ENCODE results near the gene ITGB4. TPM values are rescaled to one million over a fixed set of nuclear protein-coding genes. Genes with fewer than 3 reads are reported as not detected.
A peak's percentile ranks its signal among the peaks of the same experiment; 100 is the strongest.

Gene ITGB4
- polyA plus RNA-seq, 1 of the 3 experiments (the other 2 are of a cell fraction), result 7.0 TPM

DNA sequence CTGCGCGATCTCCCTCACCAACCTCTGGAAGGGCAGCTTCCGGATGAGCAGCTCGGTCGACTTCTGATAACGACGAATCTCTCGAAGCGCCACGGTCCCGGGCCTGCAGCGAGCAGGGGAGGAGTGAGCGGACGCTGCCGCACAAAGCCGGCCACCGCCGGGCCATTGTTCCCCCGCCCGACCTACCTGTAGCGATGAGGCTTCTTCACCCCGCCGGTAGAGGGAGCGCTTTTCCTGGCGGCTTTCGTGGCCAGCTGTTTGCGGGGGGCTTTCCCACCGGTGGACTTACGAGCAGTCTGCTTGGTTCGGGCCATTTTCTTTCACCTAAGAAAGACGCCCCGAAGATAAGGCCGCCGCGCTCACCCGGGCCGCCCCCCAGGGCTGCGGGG, 57.6 kb downstream of the ITGB4 start:
- Histone ChIP-seq H3K4me3 (ENCODE audit: low read depth in 2 of 2, low read length in 1 of 2) (peak overlapping the region; percentile 90 to 94), H3K79me2 (ENCODE audit: insufficient read depth) (peaks cover 32% of the 10 kb centered on the region), H4K20me1 (ENCODE audit: insufficient read depth) (peaks cover 55% of the 10 kb centered on the region), H3K4me1 (ENCODE audit: control insufficient read depth in 1 of 2, insufficient read depth in 2 of 2, low read depth in 1 of 2, low read length in 1 of 2) (peaks cover 14 to 21% of the 10 kb centered on the region in 2 experiments), H3K9me3 (no peaks in the 10 kb centered on the region), H3F3A (replicated peaks; ENCODE audit: insufficient read depth) (peaks cover 60% of the 10 kb centered on the region), H3K4me2 (peak overlapping the region; percentile 82), H2AFZ (ENCODE audit: low read depth) (no peak overlapping the region), H3K36me3 (replicated peaks in 1 of 2; ENCODE audit: control insufficient read depth in 1 of 2, insufficient read depth in 2 of 2, low read length in 1 of 2) (peaks cover 27 to 31% of the 10 kb centered on the region in 2 experiments), H3K9me2 (no peaks in the 10 kb centered on the region), H3K27me3 (ENCODE audit: insufficient read depth) (no peaks in the 10 kb centered on the region), H3K27ac (ENCODE audit: low read depth in 2 of 2, low read length in 1 of 2) (peak overlapping the region; percentile 97), H3K9ac (peak overlapping the region; percentile 97)
- TF ChIP-seq RAD21 (IDR thresholded peaks at IDR 0.05; ENCODE audit: low read length) (no peak), PBX3 (IDR thresholded peaks at IDR 0.05) (peak; percentile 7; the same call in 1 of the 2 replicates), MEF2A (IDR thresholded peaks at IDR 0.05; ENCODE audit: borderline replicate concordance, low read depth) (no peak), POLR2AphosphoS5 (IDR thresholded peaks at IDR 0.05; ENCODE audit: low read depth, low read length) (peak; percentile 5; the same call in 1 of the 2 replicates), CTCF (IDR thresholded peaks at IDR 0.05) (peak; percentile 72), TAF1 (IDR thresholded peaks at IDR 0.05; ENCODE audit: borderline replicate concordance, low read depth, low read length) (no peak), SIN3A (IDR thresholded peaks at IDR 0.05; ENCODE audit: borderline replicate concordance, low read depth, low read length) (no peak; the same call in 1 of the 2 replicates), TEAD4 (IDR thresholded peaks at IDR 0.05; ENCODE audit: borderline replicate concordance, insufficient read depth) (no peak), ELF1 (IDR thresholded peaks at IDR 0.05) (no peak)
- DNase-seq, result no peak
- POLR2A ChIA-PET, result interaction anchor here (0.9 to 7.6 kb wide), 6 partner anchors 8 to 115 kb away, joined by 4 to 161 read pairs (median 35); partner anchors contain the start of genes GALK1 and UNC13D
- WGBS (ENCODE audit: low lambda C conversion rate), result under 1% methylated on average over 31 of the region's 38 CpGs
- CTCF ChIA-PET, result interaction anchor here (0.8 to 11.7 kb wide), 11 partner anchors 9 to 145 kb away, joined by 3 to 121 read pairs (median 5); partner anchors contain the start of genes GALK1 and SMIM5

- Histone ChIP-seq H3K4me3 (ENCODE audit: low read depth in 2 of 2, low read length in 1 of 2) (peak overlapping the region; percentile 90 to 94), H3F3A (replicated peaks; ENCODE audit: insufficient read depth) (peaks cover 65% of the 10 kb centered on the region), H2AFZ (ENCODE audit: low read depth) (no peak overlapping the region), H3K9ac (peak overlapping the region; percentile 97), H3K4me1 (ENCODE audit: control insufficient read depth in 1 of 2, insufficient read depth in 2 of 2, low read depth in 1 of 2, low read length in 1 of 2) (peaks cover 18 to 25% of the 10 kb centered on the region in 2 experiments), H3K27me3 (ENCODE audit: insufficient read depth) (no peaks in the 10 kb centered on the region), H3K79me2 (ENCODE audit: insufficient read depth) (peaks cover 32% of the 10 kb centered on the region), H3K4me2 (peak overlapping the region; percentile 82), H4K20me1 (ENCODE audit: insufficient read depth) (peaks cover 51% of the 10 kb centered on the region), H3K27ac (ENCODE audit: low read depth in 2 of 2, low read length in 1 of 2) (peak overlapping the region; percentile 97), H3K9me3 (no peaks in the 10 kb centered on the region), H3K9me2 (no peaks in the 10 kb centered on the region), H3K36me3 (replicated peaks in 1 of 2; ENCODE audit: control insufficient read depth in 1 of 2, insufficient read depth in 2 of 2, low read length in 1 of 2) (peaks cover 27 to 31% of the 10 kb centered on the region in 2 experiments)
- DNase-seq, result peak; percentile 95
- ChIA-PET CTCF (interaction anchor here (0.7 to 11.7 kb wide), 13 partner anchors 10 to 367 kb away, joined by 3 to 121 read pairs (median 4); partner anchors contain the start of gene GALK1), POLR2A (interaction anchor here (0.6 to 7.6 kb wide), 35 partner anchors 9 to 386 kb away, joined by 3 to 161 read pairs (median 6); partner anchors contain the start of genes GALK1, MRPL38, TMEM94 and TRIM65)
- under 1% methylated on average over 49 of the region's 84 CpGs for WGBS (ENCODE audit: low lambda C conversion rate)
- peak; percentile 57 for TF ChIP-seq GABPA (IDR thresholded peaks at IDR 0.05; ENCODE audit: low read depth)
- TF ChIP-seq ELF1 (IDR thresholded peaks at IDR 0.05), result peak; percentile 38; the same call in 1 of the 2 replicates
- peak; percentile 63 for TF ChIP-seq TCF12 (IDR thresholded peaks at IDR 0.05)
- peak; percentile 84 for TF ChIP-seq REST (IDR thresholded peaks at IDR 0.05; ENCODE audit: low read depth, low read length)
- peak; percentile 63 for TF ChIP-seq JUND (IDR thresholded peaks at IDR 0.05)
- TF ChIP-seq RAD21 (IDR thresholded peaks at IDR 0.05; ENCODE audit: low read length), result no peak
- TF ChIP-seq SIN3A (IDR thresholded peaks at IDR 0.05; ENCODE audit: borderline replicate concordance, low read depth, low read length), result peak; percentile 99
- TF ChIP-seq, protein P1, sequence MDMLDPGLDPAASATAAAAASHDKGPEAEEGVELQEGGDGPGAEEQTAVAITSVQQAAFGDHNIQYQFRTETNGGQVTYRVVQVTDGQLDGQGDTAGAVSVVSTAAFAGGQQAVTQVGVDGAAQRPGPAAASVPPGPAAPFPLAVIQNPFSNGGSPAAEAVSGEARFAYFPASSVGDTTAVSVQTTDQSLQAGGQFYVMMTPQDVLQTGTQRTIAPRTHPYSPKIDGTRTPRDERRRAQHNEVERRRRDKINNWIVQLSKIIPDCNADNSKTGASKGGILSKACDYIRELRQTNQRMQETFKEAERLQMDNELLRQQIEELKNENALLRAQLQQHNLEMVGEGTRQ (IDR thresholded peaks at IDR 0.05; ENCODE audit: borderline replicate concordance, low read depth, low read length), result no peak
- no peak for TF ChIP-seq GATA2 (CRISPR knock-in tag; IDR thresholded peaks at IDR 0.05)
- TF ChIP-seq IRF3 (IDR thresholded peaks at IDR 0.05; ENCODE audit: low read depth, low read length), result no peak; the same call in 1 of the 2 replicates
Observed at GRCh38 chr17:75779250-75779986, 58.2 kb downstream of the ITGB4 start.

Measured in SK-N-SH (cell line).